ENCODE measurements around the gene P2RY1.
"Not testable (repeated sequence)": the region's sequence is repeated elsewhere in the genome, so short reads cannot be mapped to it uniquely, and the experiment has no call there.

DNA sequence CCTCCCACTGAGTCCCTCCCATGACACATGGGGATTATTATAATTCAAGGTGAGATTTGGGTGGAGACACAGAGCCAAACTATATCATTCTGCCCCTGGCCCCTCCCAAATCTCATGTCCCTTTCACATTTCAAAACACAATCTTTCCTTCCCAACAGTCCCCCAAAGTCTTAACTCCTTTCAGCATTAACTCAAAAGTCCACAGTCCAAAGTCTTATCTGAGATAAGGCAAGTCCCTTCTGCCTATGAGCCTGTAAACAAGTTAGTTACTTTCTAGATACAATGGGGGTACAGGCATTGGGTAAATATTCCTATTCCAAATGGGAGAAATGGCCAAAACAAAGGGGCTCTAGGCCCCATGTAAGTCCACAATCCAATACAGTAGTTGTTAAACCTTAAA lies 38.4 kb downstream of the P2RY1 start:
- TF ChIP-seq, protein P1, sequence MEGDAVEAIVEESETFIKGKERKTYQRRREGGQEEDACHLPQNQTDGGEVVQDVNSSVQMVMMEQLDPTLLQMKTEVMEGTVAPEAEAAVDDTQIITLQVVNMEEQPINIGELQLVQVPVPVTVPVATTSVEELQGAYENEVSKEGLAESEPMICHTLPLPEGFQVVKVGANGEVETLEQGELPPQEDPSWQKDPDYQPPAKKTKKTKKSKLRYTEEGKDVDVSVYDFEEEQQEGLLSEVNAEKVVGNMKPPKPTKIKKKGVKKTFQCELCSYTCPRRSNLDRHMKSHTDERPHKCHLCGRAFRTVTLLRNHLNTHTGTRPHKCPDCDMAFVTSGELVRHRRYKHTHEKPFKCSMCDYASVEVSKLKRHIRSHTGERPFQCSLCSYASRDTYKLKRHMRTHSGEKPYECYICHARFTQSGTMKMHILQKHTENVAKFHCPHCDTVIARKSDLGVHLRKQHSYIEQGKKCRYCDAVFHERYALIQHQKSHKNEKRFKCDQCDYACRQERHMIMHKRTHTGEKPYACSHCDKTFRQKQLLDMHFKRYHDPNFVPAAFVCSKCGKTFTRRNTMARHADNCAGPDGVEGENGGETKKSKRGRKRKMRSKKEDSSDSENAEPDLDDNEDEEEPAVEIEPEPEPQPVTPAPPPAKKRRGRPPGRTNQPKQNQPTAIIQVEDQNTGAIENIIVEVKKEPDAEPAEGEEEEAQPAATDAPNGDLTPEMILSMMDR (IDR thresholded peaks at IDR 0.05; ENCODE audit: insufficient read depth, low read length) = not testable (repeated sequence)
- TF ChIP-seq POLR2AphosphoS5, GABPA (IDR thresholded peaks at IDR 0.05; ENCODE audit: low read depth): not testable (repeated sequence)

Measured in HL-60 (cell line).